ENCODE data around the gene EMX2.

DNA sequence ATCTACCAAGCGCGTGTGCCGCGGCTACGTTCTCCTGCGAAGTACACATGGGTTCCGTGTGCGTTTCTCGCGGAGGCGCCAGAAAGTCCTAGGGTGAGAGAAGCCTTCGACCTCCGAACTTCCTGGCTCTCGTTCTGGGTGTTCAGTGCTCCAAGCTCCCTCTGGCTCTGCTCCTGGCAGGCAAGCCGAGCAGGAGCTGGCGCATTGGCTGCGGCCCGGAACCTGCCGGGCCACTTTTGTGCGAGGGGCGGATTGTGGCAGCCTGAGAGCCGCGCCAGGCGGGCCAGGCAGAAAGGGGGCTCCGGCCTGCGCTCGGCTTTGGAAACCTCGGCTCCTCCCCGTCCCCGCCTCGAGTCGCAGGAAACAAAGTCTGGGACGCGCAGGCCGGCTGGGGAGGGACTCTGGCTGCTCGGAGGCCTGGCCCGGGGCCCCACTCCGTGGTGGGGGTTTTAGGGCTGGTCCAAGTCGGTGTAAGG is 9.6 kb downstream of the EMX2 start:
- TF ChIP-seq, protein P1, sequence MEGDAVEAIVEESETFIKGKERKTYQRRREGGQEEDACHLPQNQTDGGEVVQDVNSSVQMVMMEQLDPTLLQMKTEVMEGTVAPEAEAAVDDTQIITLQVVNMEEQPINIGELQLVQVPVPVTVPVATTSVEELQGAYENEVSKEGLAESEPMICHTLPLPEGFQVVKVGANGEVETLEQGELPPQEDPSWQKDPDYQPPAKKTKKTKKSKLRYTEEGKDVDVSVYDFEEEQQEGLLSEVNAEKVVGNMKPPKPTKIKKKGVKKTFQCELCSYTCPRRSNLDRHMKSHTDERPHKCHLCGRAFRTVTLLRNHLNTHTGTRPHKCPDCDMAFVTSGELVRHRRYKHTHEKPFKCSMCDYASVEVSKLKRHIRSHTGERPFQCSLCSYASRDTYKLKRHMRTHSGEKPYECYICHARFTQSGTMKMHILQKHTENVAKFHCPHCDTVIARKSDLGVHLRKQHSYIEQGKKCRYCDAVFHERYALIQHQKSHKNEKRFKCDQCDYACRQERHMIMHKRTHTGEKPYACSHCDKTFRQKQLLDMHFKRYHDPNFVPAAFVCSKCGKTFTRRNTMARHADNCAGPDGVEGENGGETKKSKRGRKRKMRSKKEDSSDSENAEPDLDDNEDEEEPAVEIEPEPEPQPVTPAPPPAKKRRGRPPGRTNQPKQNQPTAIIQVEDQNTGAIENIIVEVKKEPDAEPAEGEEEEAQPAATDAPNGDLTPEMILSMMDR (conservative IDR thresholded peaks at IDR 0.05 in 1 of 2, IDR thresholded peaks at IDR 0.05 in 1 of 2; ENCODE audit: extremely low read depth in 1 of 2, insufficient read depth in 1 of 2, low read depth in 1 of 2, low read length in 2 of 2): no peak
- peak; percentile 69 for TF ChIP-seq EZH2 (IDR thresholded peaks at IDR 0.05; ENCODE audit: borderline replicate concordance, low read length)
